ENCODE measurements around the gene ANKRD13A.

Gene ANKRD13A

GRCh38 chr12:109998904-109999648, at the start of gene ANKRD13A:
ANKRD13A (plus strand) TSS chr12:109999430; CDS start chr12:109999689, 259 bp downstream.
- peak within 1 kb of the TSS; percentile 85 for H3K4me3 ChIP-seq (ENCODE audit: low read depth, low read length)
- DNase-seq (ENCODE audit: low read depth), result peak; percentile 92
- TF ChIP-seq, protein P1, sequence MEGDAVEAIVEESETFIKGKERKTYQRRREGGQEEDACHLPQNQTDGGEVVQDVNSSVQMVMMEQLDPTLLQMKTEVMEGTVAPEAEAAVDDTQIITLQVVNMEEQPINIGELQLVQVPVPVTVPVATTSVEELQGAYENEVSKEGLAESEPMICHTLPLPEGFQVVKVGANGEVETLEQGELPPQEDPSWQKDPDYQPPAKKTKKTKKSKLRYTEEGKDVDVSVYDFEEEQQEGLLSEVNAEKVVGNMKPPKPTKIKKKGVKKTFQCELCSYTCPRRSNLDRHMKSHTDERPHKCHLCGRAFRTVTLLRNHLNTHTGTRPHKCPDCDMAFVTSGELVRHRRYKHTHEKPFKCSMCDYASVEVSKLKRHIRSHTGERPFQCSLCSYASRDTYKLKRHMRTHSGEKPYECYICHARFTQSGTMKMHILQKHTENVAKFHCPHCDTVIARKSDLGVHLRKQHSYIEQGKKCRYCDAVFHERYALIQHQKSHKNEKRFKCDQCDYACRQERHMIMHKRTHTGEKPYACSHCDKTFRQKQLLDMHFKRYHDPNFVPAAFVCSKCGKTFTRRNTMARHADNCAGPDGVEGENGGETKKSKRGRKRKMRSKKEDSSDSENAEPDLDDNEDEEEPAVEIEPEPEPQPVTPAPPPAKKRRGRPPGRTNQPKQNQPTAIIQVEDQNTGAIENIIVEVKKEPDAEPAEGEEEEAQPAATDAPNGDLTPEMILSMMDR (IDR thresholded peaks at IDR 0.05; ENCODE audit: control insufficient read depth, extremely low read depth, insufficient read depth), result no peak

GRCh38 chr12:109950625-109951024, 48.6 kb upstream of the ANKRD13A start:
- DNase-seq (ENCODE audit: low read depth), result no peak
- H3K4me3 ChIP-seq (ENCODE audit: low read depth, low read length), result no peak overlapping the region
- TF ChIP-seq, protein P1 (IDR thresholded peaks at IDR 0.05; ENCODE audit: control insufficient read depth, extremely low read depth, insufficient read depth), result no peak

DNA sequence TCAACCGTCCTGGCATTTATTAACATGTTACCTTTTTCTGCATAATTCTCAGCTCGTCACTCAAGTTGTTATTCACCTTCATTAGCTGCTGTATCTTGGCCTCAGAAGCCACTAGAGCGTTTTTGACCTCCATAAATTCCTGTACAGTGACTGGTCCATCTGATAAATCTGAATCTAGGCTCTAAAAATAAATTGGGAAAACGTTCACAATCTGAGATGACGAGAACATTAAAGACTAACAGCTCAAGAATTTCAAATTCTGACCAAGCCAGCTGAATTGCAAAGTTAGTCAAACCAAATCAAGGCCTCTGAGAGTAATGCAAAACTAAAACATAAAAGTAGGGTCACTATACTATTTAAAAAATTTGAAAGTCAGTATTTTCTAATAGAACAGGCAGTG, 48.1 kb upstream of the ANKRD13A start:
- TF ChIP-seq, protein P1 (IDR thresholded peaks at IDR 0.05; ENCODE audit: control insufficient read depth, extremely low read depth, insufficient read depth), result no peak
- H3K4me3 ChIP-seq (ENCODE audit: low read depth, low read length), result no peak overlapping the region
- DNase-seq (ENCODE audit: low read depth), result no peak

DNA sequence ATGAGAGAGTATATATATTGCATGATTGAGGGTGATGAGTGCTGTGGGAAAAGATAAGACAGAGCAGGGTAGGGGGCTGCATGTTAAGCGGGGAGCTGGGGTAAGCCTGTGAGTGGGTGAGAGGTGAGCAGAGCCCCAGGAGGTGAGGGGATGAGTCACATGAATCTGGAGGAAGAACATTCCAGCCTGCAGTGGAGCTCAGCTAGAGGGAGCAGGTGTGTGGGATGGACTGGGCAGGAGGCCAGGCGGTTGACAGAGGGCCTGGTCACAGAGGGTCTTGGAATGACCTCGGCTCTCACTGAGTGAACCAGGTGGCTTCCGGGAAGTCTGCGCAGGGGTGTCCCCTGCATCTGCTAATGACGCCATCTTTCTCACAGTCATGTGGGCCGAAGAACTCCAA, 47.5 kb upstream of the ANKRD13A start:
- TF ChIP-seq, protein P1 (IDR thresholded peaks at IDR 0.05; ENCODE audit: control insufficient read depth, extremely low read depth, insufficient read depth), result no peak
- no peak overlapping the region for H3K4me3 ChIP-seq (ENCODE audit: low read depth, low read length)
- no peak for DNase-seq (ENCODE audit: low read depth)

- TF ChIP-seq, protein P1 (IDR thresholded peaks at IDR 0.05; ENCODE audit: control insufficient read depth, extremely low read depth, insufficient read depth), result no peak
- no peak for DNase-seq (ENCODE audit: low read depth)
- no peak overlapping the region for H3K4me3 ChIP-seq (ENCODE audit: low read depth, low read length)
These were observed 46.9 kb upstream of the ANKRD13A start for GRCh38 chr12:109952160-109952858.

- DNase-seq (ENCODE audit: low read depth), result no peak
- no peak overlapping the region for H3K4me3 ChIP-seq (ENCODE audit: low read depth, low read length)
- TF ChIP-seq, protein P1 (IDR thresholded peaks at IDR 0.05; ENCODE audit: control insufficient read depth, extremely low read depth, insufficient read depth), result no peak
These were observed 46.4 kb upstream of the ANKRD13A start for GRCh38 chr12:109952873-109953272.
